Progenitor cell of endocrine pancreas (in vitro differentiated cells): ENCODE data around the gene CCDC106. TPM values are rescaled to one million over a fixed set of nuclear protein-coding genes. Genes with fewer than 3 reads are reported as not detected.

Experiments used
- DNase-seq: peaks from one replicate; pipeline ENCODE4 v3.0.0; 2021; ENCODE audit warnings: low spot score; ENCODE audit not compliant: unreplicated experiment
- H3K27ac Mint-ChIP-seq: 2 replicates; pipeline ENCODE4 v1.8.0; 2021; ENCODE audit warnings: mild to moderate bottlenecking, moderate library complexity, mixed read lengths
- H3K27me3 Mint-ChIP-seq: 2 replicates; pipeline ENCODE4 v1.8.0; 2021; ENCODE audit warnings: mixed read lengths
- H3K36me3 Mint-ChIP-seq: 2 replicates; pipeline ENCODE4 v1.8.0; 2022; ENCODE audit warnings: mixed read lengths; ENCODE audit not compliant: insufficient read depth
- H3K4me1 Mint-ChIP-seq: 2 replicates; pipeline ENCODE4 v1.8.0; 2021; ENCODE audit warnings: low read depth, mixed read lengths
- H3K4me3 Mint-ChIP-seq: 2 replicates; pipeline ENCODE4 v1.8.0; 2021; ENCODE audit warnings: low read depth, mild to moderate bottlenecking, moderate library complexity, mixed read lengths
- H3K9me3 Mint-ChIP-seq: 2 replicates; pipeline ENCODE4 v1.8.0; 2021; ENCODE audit warnings: low read depth, mixed read lengths
- total RNA-seq: library from RNA; stranded (reverse); gene quantifications from 2 replicates; pipeline ENCODE4 v1.2.1, GENCODE V29; 2021
- TF ChIP-seq, protein P1 (sequence below): fragments of 200-600 bp; sonication (generic); IDR thresholded peaks from one replicate; pipeline ENCODE4 v1.5.0; 2021; ENCODE audit warnings: antibody characterized with exemption, mild to moderate bottlenecking; ENCODE audit not compliant: unreplicated experiment

CCDC106 gene
- total RNA-seq, 1 donor from 2014 or later, result 23.9 TPM

DNA sequence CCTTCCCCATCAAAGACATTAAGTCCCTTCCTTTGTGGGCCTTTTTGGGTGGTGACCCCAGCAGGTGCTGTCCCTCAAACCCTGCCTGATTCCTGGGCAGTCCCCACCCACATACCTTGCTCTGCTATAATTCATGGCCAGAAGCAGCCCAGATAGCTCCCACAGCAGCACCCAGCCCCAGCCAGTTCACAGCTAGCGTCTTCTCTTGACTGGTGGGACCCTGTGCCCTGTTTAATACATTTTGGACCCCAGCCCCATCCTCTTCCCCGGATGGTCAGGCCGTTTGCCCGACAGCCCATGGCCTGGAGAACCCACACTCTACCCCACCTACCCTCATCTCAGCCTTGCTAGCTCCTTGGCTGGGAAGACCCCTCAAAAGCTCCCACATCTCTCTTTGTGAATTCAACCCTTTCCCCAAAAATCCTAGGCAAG, 2.1 kb downstream of the CCDC106 start:
- H3K27ac Mint-ChIP-seq, result no peak overlapping the region

DNA sequence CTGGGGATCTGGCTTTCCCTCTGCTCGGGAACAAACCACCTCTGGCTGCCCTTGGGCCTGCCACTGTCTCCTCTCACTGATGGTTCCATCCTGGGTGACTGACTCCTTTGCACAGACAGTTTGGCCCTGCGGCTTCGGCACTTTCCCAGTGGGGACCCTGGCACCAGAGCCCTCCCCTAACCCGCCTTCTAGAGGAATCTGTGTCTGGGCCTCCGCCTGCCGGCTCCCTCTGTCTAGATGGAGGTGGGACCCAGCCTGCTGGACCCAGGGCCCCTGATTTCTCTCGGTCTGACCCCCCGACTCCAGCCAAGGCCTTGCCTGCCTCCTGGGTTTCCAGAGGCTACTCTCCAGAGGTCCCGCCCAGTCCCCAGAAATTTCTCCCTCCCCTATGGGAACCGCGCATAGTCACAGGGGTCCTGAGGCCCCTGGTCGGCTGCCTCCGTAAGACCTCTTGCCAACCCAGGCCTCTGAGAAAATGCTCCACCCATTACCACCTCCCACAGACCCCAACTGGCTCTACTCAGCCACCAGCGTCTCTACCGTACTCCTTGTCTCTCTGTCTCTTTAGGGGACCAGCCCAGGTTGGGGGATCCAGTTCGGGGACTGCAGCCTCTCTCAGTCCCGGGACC, 2.7 kb downstream of the CCDC106 start:
- H3K36me3 Mint-ChIP-seq, result peaks cover 8% of the 10 kb centered on the region
- H3K27me3 Mint-ChIP-seq, result no peaks in the 10 kb centered on the region
- no peak overlapping the region for H3K27ac Mint-ChIP-seq
- no peaks in the 10 kb centered on the region for H3K9me3 Mint-ChIP-seq
- TF ChIP-seq, protein P1, sequence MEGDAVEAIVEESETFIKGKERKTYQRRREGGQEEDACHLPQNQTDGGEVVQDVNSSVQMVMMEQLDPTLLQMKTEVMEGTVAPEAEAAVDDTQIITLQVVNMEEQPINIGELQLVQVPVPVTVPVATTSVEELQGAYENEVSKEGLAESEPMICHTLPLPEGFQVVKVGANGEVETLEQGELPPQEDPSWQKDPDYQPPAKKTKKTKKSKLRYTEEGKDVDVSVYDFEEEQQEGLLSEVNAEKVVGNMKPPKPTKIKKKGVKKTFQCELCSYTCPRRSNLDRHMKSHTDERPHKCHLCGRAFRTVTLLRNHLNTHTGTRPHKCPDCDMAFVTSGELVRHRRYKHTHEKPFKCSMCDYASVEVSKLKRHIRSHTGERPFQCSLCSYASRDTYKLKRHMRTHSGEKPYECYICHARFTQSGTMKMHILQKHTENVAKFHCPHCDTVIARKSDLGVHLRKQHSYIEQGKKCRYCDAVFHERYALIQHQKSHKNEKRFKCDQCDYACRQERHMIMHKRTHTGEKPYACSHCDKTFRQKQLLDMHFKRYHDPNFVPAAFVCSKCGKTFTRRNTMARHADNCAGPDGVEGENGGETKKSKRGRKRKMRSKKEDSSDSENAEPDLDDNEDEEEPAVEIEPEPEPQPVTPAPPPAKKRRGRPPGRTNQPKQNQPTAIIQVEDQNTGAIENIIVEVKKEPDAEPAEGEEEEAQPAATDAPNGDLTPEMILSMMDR, result no peak
- peak overlapping the region; percentile 50 for H3K4me3 Mint-ChIP-seq
- H3K4me1 Mint-ChIP-seq, result peaks cover 9% of the 10 kb centered on the region
- no peak for DNase-seq

More for the DNA sequence above, 2.1 kb downstream of the CCDC106 start:
- peaks cover 8% of the 10 kb centered on the region for H3K36me3 Mint-ChIP-seq
- no peaks in the 10 kb centered on the region for H3K9me3 Mint-ChIP-seq
- TF ChIP-seq, protein P1, result no peak
- no peak for DNase-seq
- H3K4me1 Mint-ChIP-seq, result peaks cover 8% of the 10 kb centered on the region
- no peaks in the 10 kb centered on the region for H3K27me3 Mint-ChIP-seq
- peak overlapping the region; percentile 50 for H3K4me3 Mint-ChIP-seq

DNA sequence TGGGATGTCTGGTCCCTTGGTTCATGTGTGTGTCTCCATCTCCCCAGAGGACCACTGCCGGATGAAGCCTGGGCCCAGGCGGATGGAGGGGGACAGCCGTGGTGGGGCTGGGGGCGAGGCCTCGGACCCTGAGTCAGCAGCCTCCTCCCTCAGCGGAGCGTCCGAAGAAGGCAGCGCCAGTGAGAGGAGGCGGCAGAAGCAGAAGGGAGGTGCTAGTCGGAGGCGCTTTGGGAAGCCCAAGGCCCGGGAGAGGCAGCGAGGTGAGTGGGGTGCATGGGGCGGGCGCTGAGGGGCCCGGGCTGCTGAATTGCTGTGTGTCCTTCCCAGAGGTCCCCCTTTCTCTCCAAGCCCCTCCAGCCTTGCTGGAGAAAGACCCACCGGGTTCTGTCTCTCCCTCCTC, 3.2 kb downstream of the CCDC106 start:
- Mint-ChIP-seq H3K36me3 (peaks cover 11% of the 10 kb centered on the region), H3K4me1 (peaks cover 14% of the 10 kb centered on the region), H3K27ac (no peak overlapping the region), H3K9me3 (no peaks in the 10 kb centered on the region), H3K27me3 (no peaks in the 10 kb centered on the region), H3K4me3 (no peak overlapping the region)
- TF ChIP-seq, protein P1, result no peak
- DNase-seq, result no peak

DNA sequence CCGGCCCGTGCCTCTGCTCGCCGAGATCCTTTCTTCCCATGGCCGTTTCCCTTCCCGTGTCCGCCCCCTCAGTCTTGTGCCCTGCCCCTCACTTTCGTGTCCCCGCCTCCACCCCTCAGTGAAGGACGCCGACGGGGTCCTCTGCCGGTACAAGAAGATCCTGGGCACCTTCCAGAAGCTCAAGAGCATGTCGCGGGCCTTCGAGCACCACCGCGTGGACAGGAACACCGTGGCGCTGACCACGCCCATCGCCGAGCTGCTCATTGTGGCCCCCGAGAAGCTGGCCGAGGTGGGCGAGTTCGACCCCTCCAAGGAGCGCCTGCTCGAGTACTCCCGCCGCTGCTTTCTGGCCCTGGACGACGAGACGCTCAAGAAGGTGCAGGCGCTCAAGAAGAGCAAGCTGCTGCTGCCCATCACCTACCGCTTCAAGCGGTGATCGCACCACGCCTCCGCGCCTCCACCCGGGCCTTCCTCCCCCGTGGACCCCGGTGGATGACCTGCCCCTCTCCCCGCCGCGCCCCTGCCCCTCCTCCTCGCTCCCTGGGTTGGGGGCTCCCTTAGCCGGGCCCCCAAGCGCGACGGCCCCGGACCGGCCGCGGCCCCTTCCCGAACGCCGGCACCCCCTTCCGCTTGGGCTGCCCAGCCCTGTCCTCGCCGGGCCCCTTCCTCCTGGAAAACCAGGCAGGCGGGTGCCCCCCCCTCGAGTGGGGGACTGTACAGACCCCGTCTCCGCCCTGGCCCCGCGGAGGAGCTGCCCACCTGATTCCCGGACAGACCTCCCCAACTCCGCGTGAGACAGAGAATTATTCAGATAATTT, 4.5 kb downstream of the CCDC106 start:
- Mint-ChIP-seq H3K27me3 (no peaks in the 10 kb centered on the region), H3K36me3 (peaks cover 9% of the 10 kb centered on the region), H3K9me3 (no peaks in the 10 kb centered on the region), H3K4me3 (no peak overlapping the region), H3K27ac (no peak overlapping the region), H3K4me1 (peaks cover 24% of the 10 kb centered on the region)
- TF ChIP-seq, protein P1, result no peak
- no peak for DNase-seq

DNA sequence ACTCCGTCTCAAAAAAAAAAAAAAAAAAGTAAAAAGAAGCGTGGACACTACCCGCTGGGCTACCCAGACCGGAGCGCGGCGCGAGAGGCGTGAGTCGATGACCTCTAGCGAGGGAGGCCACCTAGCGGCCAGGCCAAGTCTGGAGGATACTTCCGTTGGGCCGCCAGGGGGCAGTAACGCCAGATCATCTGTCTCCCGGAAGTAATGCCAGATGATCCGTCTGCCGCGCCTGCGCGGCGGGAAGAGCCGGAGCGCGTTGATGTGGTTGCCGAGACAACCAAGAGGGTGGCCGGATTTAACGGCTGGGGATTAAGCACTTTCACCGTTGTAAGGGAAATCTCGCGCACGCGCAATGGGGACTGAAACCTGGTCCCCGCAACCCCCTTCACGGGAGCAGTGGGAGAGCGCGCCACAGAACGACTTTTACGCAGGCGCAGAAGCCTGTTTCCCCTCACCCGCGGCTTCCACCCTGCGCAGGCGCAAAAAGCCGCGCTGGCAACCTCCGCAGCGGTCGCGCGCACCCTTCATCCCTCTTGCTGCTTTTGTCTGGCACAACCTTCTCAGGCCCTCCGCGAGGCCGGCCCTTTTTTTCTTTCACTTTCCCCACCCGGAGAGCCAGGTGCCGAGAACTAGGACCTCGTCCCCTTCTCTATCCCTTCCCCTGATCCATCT, 5.8 kb downstream of the CCDC106 start:
- Mint-ChIP-seq H3K36me3 (peaks cover 9% of the 10 kb centered on the region), H3K4me1 (peaks cover 27% of the 10 kb centered on the region), H3K9me3 (no peaks in the 10 kb centered on the region), H3K27ac (peak overlapping the region; percentile 98), H3K4me3 (peak overlapping the region; percentile 90), H3K27me3 (no peaks in the 10 kb centered on the region)
- TF ChIP-seq, protein P1, result peak; percentile 99
- DNase-seq, result peak; percentile 97
